Raji (cell line): ENCODE data around the gene ASAP2.

Experiments
- POLR2A ChIP-seq: IDR thresholded peaks from 2 replicates; pipeline ENCODE4 v1.6.1; 2011; ENCODE audit warnings: low read depth, low read length, control low read depth; ENCODE audit not compliant: insufficient read depth

Gene ASAP2

GRCh38 chr2:9439536-9439935, 232.9 kb downstream of the ASAP2 start:
- TF ChIP-seq POLR2A: no peak

GRCh38 chr2:9440058-9440727, 233.6 kb downstream of the ASAP2 start:
- TF ChIP-seq POLR2A: no peak

GRCh38 chr2:9441556-9441955, 234.9 kb downstream of the ASAP2 start:
- TF ChIP-seq POLR2A: no peak

- no peak for TF ChIP-seq POLR2A
Measured at GRCh38 chr2:9443526-9443925, 236.9 kb downstream of the ASAP2 start.

- TF ChIP-seq POLR2A: no peak
Measured at GRCh38 chr2:9445089-9445488, 238.5 kb downstream of the ASAP2 start.

- TF ChIP-seq POLR2A: no peak
Measured at GRCh38 chr2:9451231-9451630, 244.6 kb downstream of the ASAP2 start.
